Measurements from ENCODE around the gene GCNT3.

Gene GCNT3

GRCh38 chr15:59594493-59594942, 17.1 kb upstream of the GCNT3 start:
- DNase-seq, result no peak
- TF ChIP-seq, protein P1, sequence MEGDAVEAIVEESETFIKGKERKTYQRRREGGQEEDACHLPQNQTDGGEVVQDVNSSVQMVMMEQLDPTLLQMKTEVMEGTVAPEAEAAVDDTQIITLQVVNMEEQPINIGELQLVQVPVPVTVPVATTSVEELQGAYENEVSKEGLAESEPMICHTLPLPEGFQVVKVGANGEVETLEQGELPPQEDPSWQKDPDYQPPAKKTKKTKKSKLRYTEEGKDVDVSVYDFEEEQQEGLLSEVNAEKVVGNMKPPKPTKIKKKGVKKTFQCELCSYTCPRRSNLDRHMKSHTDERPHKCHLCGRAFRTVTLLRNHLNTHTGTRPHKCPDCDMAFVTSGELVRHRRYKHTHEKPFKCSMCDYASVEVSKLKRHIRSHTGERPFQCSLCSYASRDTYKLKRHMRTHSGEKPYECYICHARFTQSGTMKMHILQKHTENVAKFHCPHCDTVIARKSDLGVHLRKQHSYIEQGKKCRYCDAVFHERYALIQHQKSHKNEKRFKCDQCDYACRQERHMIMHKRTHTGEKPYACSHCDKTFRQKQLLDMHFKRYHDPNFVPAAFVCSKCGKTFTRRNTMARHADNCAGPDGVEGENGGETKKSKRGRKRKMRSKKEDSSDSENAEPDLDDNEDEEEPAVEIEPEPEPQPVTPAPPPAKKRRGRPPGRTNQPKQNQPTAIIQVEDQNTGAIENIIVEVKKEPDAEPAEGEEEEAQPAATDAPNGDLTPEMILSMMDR (IDR thresholded peaks at IDR 0.05; ENCODE audit: low read depth, low read length), result no peak
- H3K27ac ChIP-seq, result no peak overlapping the region
- no peaks in the 10 kb centered on the region for H3K36me3 ChIP-seq
- no peak overlapping the region for H3K4me3 ChIP-seq (ENCODE audit: low read depth, low read length)
- H3K27me3 ChIP-seq (ENCODE audit: insufficient read depth, low read depth, severe bottlenecking), result no peaks in the 10 kb centered on the region
- H3K9me3 ChIP-seq (ENCODE audit: severe bottlenecking), result no peaks in the 10 kb centered on the region

GRCh38 chr15:59594991-59595390, 16.6 kb upstream of the GCNT3 start:
- Histone ChIP-seq H3K27me3 (ENCODE audit: insufficient read depth, low read depth, severe bottlenecking) (no peaks in the 10 kb centered on the region), H3K9me3 (ENCODE audit: severe bottlenecking) (no peaks in the 10 kb centered on the region), H3K27ac (no peak overlapping the region), H3K4me3 (ENCODE audit: low read depth, low read length) (no peak overlapping the region), H3K36me3 (no peaks in the 10 kb centered on the region)
- no peak for DNase-seq
- TF ChIP-seq, protein P1 (IDR thresholded peaks at IDR 0.05; ENCODE audit: low read depth, low read length), result no peak

DNA sequence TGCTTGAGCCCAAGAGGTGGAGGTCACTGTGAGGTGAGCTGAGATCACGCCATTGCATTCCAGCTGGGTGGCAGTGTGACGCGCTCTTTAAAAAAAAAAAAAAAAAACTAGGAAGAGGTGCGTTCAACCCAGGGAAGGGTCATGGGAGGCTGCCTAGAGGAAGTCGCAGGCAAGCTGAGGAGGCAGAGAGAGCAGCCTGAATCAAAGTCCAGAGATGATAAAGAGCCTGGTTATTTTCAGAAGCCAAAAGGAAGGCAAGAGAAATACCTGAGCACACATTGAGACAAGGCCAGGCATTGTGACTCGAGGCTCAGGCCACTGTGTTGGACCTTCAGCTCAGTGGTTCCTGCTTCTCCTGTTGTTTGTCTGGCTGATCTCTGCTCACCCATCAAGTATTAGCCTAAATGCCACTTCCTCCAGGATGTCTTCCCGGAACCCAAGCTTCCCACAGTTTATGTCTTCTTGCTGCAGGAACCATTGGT, 16.1 kb upstream of the GCNT3 start:
- H3K27ac ChIP-seq, result no peak overlapping the region
- no peaks in the 10 kb centered on the region for H3K9me3 ChIP-seq (ENCODE audit: severe bottlenecking)
- DNase-seq, result no peak
- TF ChIP-seq, protein P1 (IDR thresholded peaks at IDR 0.05; ENCODE audit: low read depth, low read length), result no peak
- no peaks in the 10 kb centered on the region for H3K36me3 ChIP-seq
- no peaks in the 10 kb centered on the region for H3K27me3 ChIP-seq (ENCODE audit: insufficient read depth, low read depth, severe bottlenecking)
- no peak overlapping the region for H3K4me3 ChIP-seq (ENCODE audit: low read depth, low read length)

DNA sequence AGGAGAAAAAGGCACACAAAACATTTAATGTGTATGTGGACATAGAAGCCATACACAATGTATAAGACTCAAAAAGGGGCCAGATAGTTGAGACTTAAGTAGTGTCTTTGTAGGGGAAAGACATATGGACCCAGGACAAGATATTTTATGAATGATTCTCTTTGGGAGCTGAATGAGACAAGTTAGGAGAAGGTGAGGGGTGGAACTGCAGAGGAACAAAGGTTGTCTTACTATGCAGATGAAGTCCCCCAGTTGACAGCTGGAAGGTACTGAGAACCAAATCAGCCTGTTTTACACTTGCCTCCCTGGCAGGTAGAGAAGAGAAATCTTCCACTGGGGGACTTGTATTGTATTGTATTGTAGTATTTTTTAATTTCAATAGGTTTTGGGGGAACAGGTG, 14.9 kb upstream of the GCNT3 start:
- Histone ChIP-seq H3K9me3 (ENCODE audit: severe bottlenecking) (no peaks in the 10 kb centered on the region), H3K4me3 (ENCODE audit: low read depth, low read length) (no peak overlapping the region), H3K36me3 (no peaks in the 10 kb centered on the region), H3K27me3 (ENCODE audit: insufficient read depth, low read depth, severe bottlenecking) (no peaks in the 10 kb centered on the region), H3K27ac (no peak overlapping the region)
- DNase-seq, result no peak
- TF ChIP-seq, protein P1 (IDR thresholded peaks at IDR 0.05; ENCODE audit: low read depth, low read length), result no peak

GRCh38 chr15:59598461-59598860, 13.1 kb upstream of the GCNT3 start:
- DNase-seq, result no peak
- Histone ChIP-seq H3K36me3 (no peaks in the 10 kb centered on the region), H3K4me3 (ENCODE audit: low read depth, low read length) (no peak overlapping the region), H3K9me3 (ENCODE audit: severe bottlenecking) (no peaks in the 10 kb centered on the region), H3K27ac (no peak overlapping the region), H3K27me3 (ENCODE audit: insufficient read depth, low read depth, severe bottlenecking) (no peaks in the 10 kb centered on the region)
- TF ChIP-seq, protein P1 (IDR thresholded peaks at IDR 0.05; ENCODE audit: low read depth, low read length), result no peak

DNA sequence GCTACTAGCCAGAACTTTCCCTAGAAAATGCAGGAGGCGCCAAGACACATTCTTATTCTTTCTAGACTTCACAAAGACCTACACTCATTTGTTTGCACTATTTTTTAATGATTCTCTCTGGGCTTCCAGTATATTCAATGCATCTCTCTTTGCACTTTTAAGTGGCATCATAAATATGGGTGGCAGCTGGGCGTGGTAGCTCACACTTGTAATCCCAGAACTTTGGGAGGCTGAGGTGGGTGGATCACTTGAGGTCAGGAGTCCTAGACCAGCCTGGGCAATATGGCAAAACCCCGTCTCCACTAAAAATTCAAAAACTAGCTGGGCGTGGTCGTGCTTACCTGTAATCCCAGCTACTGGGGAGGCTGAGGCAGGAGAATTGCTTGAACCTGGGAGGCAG, 5.6 kb upstream of the GCNT3 start:
- Histone ChIP-seq H3K36me3 (no peaks in the 10 kb centered on the region), H3K9me3 (ENCODE audit: severe bottlenecking) (peaks cover 10% of the 10 kb centered on the region), H3K27me3 (ENCODE audit: insufficient read depth, low read depth, severe bottlenecking) (no peaks in the 10 kb centered on the region), H3K4me3 (ENCODE audit: low read depth, low read length) (no peak overlapping the region), H3K27ac (no peak overlapping the region)
- no peak for DNase-seq
- TF ChIP-seq, protein P1 (IDR thresholded peaks at IDR 0.05; ENCODE audit: low read depth, low read length), result no peak
